Measurements from ENCODE around the gene CEP63. TPM values are rescaled to one million over a fixed set of nuclear protein-coding genes. Genes with fewer than 3 reads are reported as not detected.

Gene CEP63
- total and polyA plus RNA-seq, 2 of the 8 experiments (the other 6 are each of a cell fraction or from before 2014, with no cell fraction given) = 5.3 to 18.2 TPM

GRCh38 chr3:134611516-134611915, 125.7 kb downstream of the CEP63 start:
- no peak overlapping the region for H4K8ac ChIP-seq (ENCODE audit: extremely low read depth, insufficient read depth, low read length)
- no peaks in the 10 kb centered on the region for H3K23me2 ChIP-seq (ENCODE audit: low read depth, low read length)
- H3K56ac ChIP-seq (replicated peaks; ENCODE audit: insufficient read length, low read depth, low read length) = no peak overlapping the region
- no peak overlapping the region for H3K4ac ChIP-seq (replicated peaks; ENCODE audit: insufficient read length, low read depth, low read length)
- no peaks in the 10 kb centered on the region for H3K36me3 ChIP-seq (ENCODE audit: control insufficient read depth in 2 of 4, insufficient read depth in 4 of 4, low read length in 3 of 4)
- no peaks in the 10 kb centered on the region for H3K79me2 ChIP-seq (ENCODE audit: control insufficient read depth in 1 of 2, insufficient read depth in 2 of 2, low read length in 2 of 2)
- H2AK5ac ChIP-seq (ENCODE audit: low read depth, low read length) = no peak overlapping the region
- 90% methylated on average over 2 of the region's 2 CpGs; no CpG with 5 or more reads in 1 of the 2 experiments for WGBS, 2 experiments (ENCODE audit: extremely low coverage in 1 of 2, insufficient coverage in 1 of 2, insufficient read length in 1 of 2, insufficient replicate concordance in 2 of 2, low coverage in 1 of 2, low lambda C conversion rate in 2 of 2, missing lambda C conversion rate in 1 of 2)
- H2BK12ac ChIP-seq (ENCODE audit: low read depth, low read length) = no peak overlapping the region
- H2BK120ac ChIP-seq (replicated peaks; ENCODE audit: low read depth, low read length) = no peak overlapping the region
- no peak for FAIRE-seq
- H3K4me1 ChIP-seq (replicated peaks in 1 of 4; ENCODE audit: control insufficient read depth in 3 of 4, insufficient read depth in 4 of 4, low read length in 3 of 4) = no peaks in the 10 kb centered on the region
- no peak overlapping the region for H2BK15ac ChIP-seq (ENCODE audit: low read length)
- no peak overlapping the region for H3K14ac ChIP-seq (ENCODE audit: insufficient read length)
- H3K4me2 ChIP-seq (ENCODE audit: insufficient read depth in 1 of 2, low read depth in 2 of 2, low read length in 2 of 2) = no peak overlapping the region
- peak in 1 of 2 experiments; percentile 10 for DNase-seq (ENCODE audit: low read depth in 1 of 2, low spot score in 2 of 2)
- no peaks in the 10 kb centered on the region for H3K9me3 ChIP-seq (ENCODE audit: insufficient read depth in 2 of 2, low read depth in 1 of 2, low read length in 1 of 2)
- H4K20me1 ChIP-seq (replicated peaks in 1 of 2; ENCODE audit: control insufficient read depth in 1 of 2, insufficient read depth in 2 of 2, low read length in 2 of 2) = peaks cover 0 to 2% of the 10 kb centered on the region in 2 experiments
- H3K79me1 ChIP-seq (ENCODE audit: low read depth, low read length) = no peaks in the 10 kb centered on the region
- no peak overlapping the region for H4K91ac ChIP-seq (replicated peaks; ENCODE audit: insufficient read length, low read length)
- H3K27ac ChIP-seq (ENCODE audit: low read depth, low read length) = no peak overlapping the region
- no peaks in the 10 kb centered on the region; a peak in 1 of 7 replicates for H3K27me3 ChIP-seq (replicated peaks in 1 of 4; ENCODE audit: control insufficient read depth in 3 of 4, extremely low read depth in 1 of 4, insufficient read depth in 3 of 4, low read length in 3 of 4)
- no peak overlapping the region for H3K4me3 ChIP-seq (ENCODE audit: extremely low read depth in 1 of 4, insufficient read depth in 2 of 4, low read depth in 3 of 4, low read length in 4 of 4)
- no peak overlapping the region for H2BK5ac ChIP-seq (ENCODE audit: low read depth, low read length)
- ChIA-PET POLR2A (ENCODE audit: partially characterized antibody) (no interaction called here), CTCF (ENCODE audit: partially characterized antibody) (interaction anchor here (0.6 to 13.3 kb wide), 6 partner anchors 10 to 303 kb away, joined by 3 to 197 read pairs (median 4); no protein-coding TSS in a partner anchor)
- no peak overlapping the region for H2BK20ac ChIP-seq (ENCODE audit: low read length)
- no peak overlapping the region for H3K9ac ChIP-seq (replicated peaks in 1 of 4; ENCODE audit: extremely low read depth in 1 of 4, low read depth in 3 of 4, low read length in 3 of 4)
- no peak overlapping the region for H3K23ac ChIP-seq (ENCODE audit: insufficient read length)
- H4K5ac ChIP-seq (ENCODE audit: insufficient read length, low read depth, low read length) = no peak overlapping the region
- no peak overlapping the region for H2AFZ ChIP-seq (ENCODE audit: low read length)
- no peak overlapping the region for H3K18ac ChIP-seq (ENCODE audit: extremely low read depth, low read length)
- no peak for TF ChIP-seq RBBP5 (IDR thresholded peaks at IDR 0.05; ENCODE audit: borderline replicate concordance, low read depth, low read length)
- no peak for TF ChIP-seq RFX5 (IDR thresholded peaks at IDR 0.05; ENCODE audit: borderline replicate concordance, low read depth, low read length)
- TF ChIP-seq POU5F1 (IDR thresholded peaks at IDR 0.05; ENCODE audit: low read depth, low read length) = no peak
- no peak for TF ChIP-seq GTF2F1 (IDR thresholded peaks at IDR 0.05; ENCODE audit: borderline replicate concordance, low read depth, low read length)
- TF ChIP-seq KDM1A (IDR thresholded peaks at IDR 0.05; ENCODE audit: borderline replicate concordance, low read length) = no peak
- no peak for TF ChIP-seq SIN3A (conservative IDR thresholded peaks at IDR 0.05 in 1 of 2, IDR thresholded peaks at IDR 0.05 in 1 of 2; ENCODE audit: low read depth in 1 of 2, low read length in 2 of 2)
- no peak for TF ChIP-seq RXRA (IDR thresholded peaks at IDR 0.05; ENCODE audit: insufficient read depth, low read depth, low read length)
- no peak for TF ChIP-seq CBX5 (IDR thresholded peaks at IDR 0.05; ENCODE audit: low read depth, low read length)
- TF ChIP-seq SIX5 (IDR thresholded peaks at IDR 0.05; ENCODE audit: low read depth, low read length) = no peak
- TF ChIP-seq, protein P1, sequence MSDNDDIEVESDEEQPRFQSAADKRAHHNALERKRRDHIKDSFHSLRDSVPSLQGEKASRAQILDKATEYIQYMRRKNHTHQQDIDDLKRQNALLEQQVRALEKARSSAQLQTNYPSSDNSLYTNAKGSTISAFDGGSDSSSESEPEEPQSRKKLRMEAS (IDR thresholded peaks at IDR 0.05) = no peak
- no peak for TF ChIP-seq KDM5A (IDR thresholded peaks at IDR 0.05; ENCODE audit: low read length)
- TF ChIP-seq GABPA (IDR thresholded peaks at IDR 0.05; ENCODE audit: borderline replicate concordance, insufficient read depth, low read length) = no peak
- no peak for TF ChIP-seq NRF1 (IDR thresholded peaks at IDR 0.05; ENCODE audit: low read depth, low read length)
- TF ChIP-seq SP2 (IDR thresholded peaks at IDR 0.05; ENCODE audit: low read length) = no peak

All from H1 (cell line).